GM12864 (cell line): Measurements from ENCODE around the gene ARL5C.
A peak's percentile ranks its signal among the peaks of the same experiment; 100 is the strongest.

Source experiments
- DNase-seq: peaks from one replicate; pipeline ENCODE4 v3.0.0-alpha.2; 2011; ENCODE audit warnings: low read depth
- H3K4me3 ChIP-seq: 2 replicates; pipeline ENCODE4 v1.5.1; 2011; ENCODE audit warnings: mild to moderate bottlenecking, low read depth, low read length, control low read depth
- CTCF ChIP-seq: IDR thresholded peaks from 2 replicates; pipeline ENCODE4 v1.5.1; 2011; ENCODE audit warnings: low read depth, mild to moderate bottlenecking, moderate library complexity, low read length, control low read depth, inconsistent platforms; ENCODE audit errors: missing control alignments

ARL5C gene

GRCh38 chr17:39167476-39167875 is 1.5 kb upstream of the ARL5C start:
- no peak overlapping the region for H3K4me3 ChIP-seq
- no peak for TF ChIP-seq CTCF

GRCh38 chr17:39166437-39167335 is 725 bp upstream of the ARL5C start:
- DNase-seq, result no peak
- H3K4me3 ChIP-seq, result no peak overlapping the region
- TF ChIP-seq CTCF, result no peak

More at GRCh38 chr17:39167476-39167875, 1.5 kb upstream of the ARL5C start:
- no peak for DNase-seq

- peak overlapping the region; percentile 45 for H3K4me3 ChIP-seq
- TF ChIP-seq CTCF, result no peak
Observed at GRCh38 chr17:39165178-39165840, 652 bp downstream of the ARL5C start.

GRCh38 chr17:39164675-39165143 is 1.3 kb downstream of the ARL5C start:
- DNase-seq, result peak; percentile 83
- peak overlapping the region; percentile 45 for H3K4me3 ChIP-seq
- peak; percentile 96 for TF ChIP-seq CTCF

More at GRCh38 chr17:39165178-39165840, 652 bp downstream of the ARL5C start:
- no peak for DNase-seq

GRCh38 chr17:39161962-39162361 is 4.0 kb downstream of the ARL5C start:
- TF ChIP-seq CTCF, result no peak
- DNase-seq, result no peak
- no peak overlapping the region for H3K4me3 ChIP-seq

GRCh38 chr17:39158623-39159022 is 7.3 kb downstream of the ARL5C start:
- H3K4me3 ChIP-seq, result no peak overlapping the region
- DNase-seq, result no peak
- TF ChIP-seq CTCF, result no peak
